SU-DHL-6 (cell line): ENCODE data around the gene APOH.

Experiments
- H2AFZ ChIP-seq: fragments of 200-600 bp; sonication (generic); 2 replicates; pipeline ENCODE4 v1.6.1; 2014; ENCODE audit warnings: low read depth, mild to moderate bottlenecking, moderate library complexity, mixed read lengths, antibody characterized with exemption, low read length; ENCODE audit not compliant: severe bottlenecking
- H3F3A ChIP-seq: fragments of 200-600 bp; shearing (Covaris generic); 2 replicates; pipeline ENCODE4 v1.6.0; 2016; ENCODE audit warnings: antibody characterized with exemption, mild to moderate bottlenecking; ENCODE audit not compliant: insufficient read depth
- H3K27ac ChIP-seq: fragments of 200-600 bp; sonication (generic); 2 replicates; pipeline ENCODE4 v1.5.1; 2016; ENCODE audit warnings: low read depth, mild to moderate bottlenecking, low read length, moderate library complexity, mixed read lengths
- H3K27me3 ChIP-seq: fragments of 200-600 bp; sonication (generic), shearing (Covaris generic); 2 replicates; pipeline ENCODE4 v1.6.0; 2014; ENCODE audit warnings: mild to moderate bottlenecking, low read length
- H3K36me3 ChIP-seq: fragments of 200-600 bp; sonication (generic); 2 replicates; pipeline ENCODE4 v1.6.1; 2014; ENCODE audit warnings: mild to moderate bottlenecking, low read length, mixed read lengths
- H3K4me2 ChIP-seq: fragments of 300-600, 200-600 bp; shearing (Covaris generic), sonication (generic); 2 replicates; pipeline ENCODE4 v1.6.0; 2014; ENCODE audit warnings: low read length, low read depth, mild to moderate bottlenecking; ENCODE audit not compliant: poor library complexity, severe bottlenecking
- H3K4me3 ChIP-seq: fragments of 200-600 bp; sonication (generic); 2 replicates; pipeline ENCODE4 v1.5.1; 2014; ENCODE audit warnings: antibody characterized with exemption, low read length, mild to moderate bottlenecking, mixed read lengths; ENCODE audit not compliant: insufficient read depth, poor library complexity, severe bottlenecking
- H3K79me2 ChIP-seq: fragments of 200-600 bp; sonication (generic); 2 replicates; pipeline ENCODE4 v1.6.1; 2014; ENCODE audit warnings: mild to moderate bottlenecking, low read length, moderate library complexity; ENCODE audit not compliant: insufficient read depth
- H3K9ac ChIP-seq: fragments of 200-600 bp; sonication (generic); 2 replicates; pipeline ENCODE4 v1.7.0; 2014; ENCODE audit warnings: mild to moderate bottlenecking, low read length
- H3K9me2 ChIP-seq: fragments of 200-600 bp; sonication (generic); replicated peaks from 2 replicates; pipeline ENCODE4 v1.6.1; 2014; ENCODE audit warnings: low read length; ENCODE audit not compliant: insufficient read depth
- H3K9me3 ChIP-seq: fragments of 200-600 bp; sonication (generic); 2 replicates; pipeline ENCODE4 v1.6.1; 2014; ENCODE audit warnings: low read length, mixed read lengths; ENCODE audit not compliant: insufficient read depth
- H4K20me1 ChIP-seq: fragments of 200-600 bp; sonication (generic); 2 replicates; pipeline ENCODE4 v1.6.1; 2014; ENCODE audit warnings: low read depth, mild to moderate bottlenecking, antibody characterized with exemption, low read length, moderate library complexity, mixed read lengths
- EZH2phosphoT487 ChIP-seq: fragments of 200-600 bp; sonication (generic), shearing (Covaris generic); conservative IDR thresholded peaks from 2 replicates; pipeline ENCODE4 v1.6.1; 2018; ENCODE audit warnings: mild to moderate bottlenecking, antibody characterized with exemption, low read length, moderate library complexity, mixed read lengths
- TF ChIP-seq, protein P1 (sequence below): fragments of 200-600 bp; sonication (generic); IDR thresholded peaks from one replicate; pipeline ENCODE4 v1.5.1; 2017; ENCODE audit warnings: antibody characterized with exemption, mild to moderate bottlenecking, low read length, moderate library complexity; ENCODE audit not compliant: insufficient read depth, poor library complexity, severe bottlenecking

Gene APOH

DNA sequence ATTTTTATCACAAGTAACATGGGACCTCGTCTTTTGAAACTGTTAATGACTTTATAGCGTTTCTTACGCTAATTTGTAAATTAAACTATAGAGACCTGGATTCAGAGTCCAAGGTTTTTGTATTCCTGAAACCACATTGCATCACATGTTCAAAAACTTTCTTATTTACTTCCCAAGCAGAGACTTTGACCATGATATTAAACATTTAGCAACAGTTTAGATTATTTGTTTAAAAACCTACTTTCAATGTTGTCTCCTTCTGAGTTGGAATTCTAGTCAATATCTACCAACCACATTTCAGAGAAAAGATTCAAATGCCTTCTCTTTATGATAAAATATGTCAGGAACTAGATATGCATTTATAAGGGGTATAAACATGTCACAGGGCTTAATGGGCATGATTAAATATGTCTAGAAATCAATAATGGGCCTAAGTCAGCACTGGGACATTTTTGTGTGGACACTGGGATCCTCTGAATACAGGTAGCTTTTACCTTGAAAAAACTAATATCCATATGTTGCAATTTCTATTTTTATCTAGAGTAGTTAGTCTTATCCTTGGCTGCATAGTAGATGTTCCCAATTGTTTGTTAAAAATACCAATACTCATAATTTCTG, 6.3 kb upstream of the APOH start:
- Histone ChIP-seq H3K27ac (no peak overlapping the region), H3K4me3 (no peak overlapping the region), H3K9me3 (no peaks in the 10 kb centered on the region), H3K9me2 (no peaks in the 10 kb centered on the region), H3F3A (0 out of 2 replicates have a peak, but pooled peaks cover 4% of the 10 kb centered on the region), H4K20me1 (no peaks in the 10 kb centered on the region), H3K36me3 (no peaks in the 10 kb centered on the region), H3K79me2 (no peaks in the 10 kb centered on the region), H3K4me2 (no peak overlapping the region), H2AFZ (no peak overlapping the region), H3K27me3 (no peaks in the 10 kb centered on the region), H3K9ac (no peak overlapping the region)
- TF ChIP-seq EZH2phosphoT487 = no peak
- TF ChIP-seq, protein P1, sequence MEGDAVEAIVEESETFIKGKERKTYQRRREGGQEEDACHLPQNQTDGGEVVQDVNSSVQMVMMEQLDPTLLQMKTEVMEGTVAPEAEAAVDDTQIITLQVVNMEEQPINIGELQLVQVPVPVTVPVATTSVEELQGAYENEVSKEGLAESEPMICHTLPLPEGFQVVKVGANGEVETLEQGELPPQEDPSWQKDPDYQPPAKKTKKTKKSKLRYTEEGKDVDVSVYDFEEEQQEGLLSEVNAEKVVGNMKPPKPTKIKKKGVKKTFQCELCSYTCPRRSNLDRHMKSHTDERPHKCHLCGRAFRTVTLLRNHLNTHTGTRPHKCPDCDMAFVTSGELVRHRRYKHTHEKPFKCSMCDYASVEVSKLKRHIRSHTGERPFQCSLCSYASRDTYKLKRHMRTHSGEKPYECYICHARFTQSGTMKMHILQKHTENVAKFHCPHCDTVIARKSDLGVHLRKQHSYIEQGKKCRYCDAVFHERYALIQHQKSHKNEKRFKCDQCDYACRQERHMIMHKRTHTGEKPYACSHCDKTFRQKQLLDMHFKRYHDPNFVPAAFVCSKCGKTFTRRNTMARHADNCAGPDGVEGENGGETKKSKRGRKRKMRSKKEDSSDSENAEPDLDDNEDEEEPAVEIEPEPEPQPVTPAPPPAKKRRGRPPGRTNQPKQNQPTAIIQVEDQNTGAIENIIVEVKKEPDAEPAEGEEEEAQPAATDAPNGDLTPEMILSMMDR = no peak

DNA sequence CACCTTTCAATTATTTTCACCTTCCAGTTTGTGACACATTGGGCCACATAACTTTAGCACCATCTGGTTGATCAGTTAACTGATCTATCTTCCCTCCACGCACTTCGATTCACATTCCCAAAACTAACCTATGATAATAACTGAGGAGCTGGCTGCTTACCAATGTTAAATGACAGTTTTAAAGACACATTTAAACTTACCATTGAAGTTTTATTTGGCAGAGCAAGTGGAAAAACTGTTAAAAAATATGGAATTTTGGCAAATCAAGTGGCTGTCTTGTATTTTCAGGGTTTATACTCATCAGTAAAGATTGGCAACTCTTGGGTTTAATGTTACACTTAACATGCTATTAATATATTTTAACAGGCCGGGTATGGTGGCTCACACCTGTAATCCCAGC, 5.4 kb upstream of the APOH start:
- Histone ChIP-seq H3K9me2 (no peaks in the 10 kb centered on the region), H3K4me2 (no peak overlapping the region), H3K27me3 (no peaks in the 10 kb centered on the region), H4K20me1 (no peaks in the 10 kb centered on the region), H2AFZ (no peak overlapping the region), H3F3A (0 out of 2 replicates have a peak, but pooled peaks cover 4% of the 10 kb centered on the region), H3K27ac (no peak overlapping the region), H3K79me2 (no peaks in the 10 kb centered on the region), H3K36me3 (no peaks in the 10 kb centered on the region), H3K4me3 (no peak overlapping the region), H3K9me3 (no peaks in the 10 kb centered on the region), H3K9ac (no peak overlapping the region)
- no peak for TF ChIP-seq EZH2phosphoT487
- TF ChIP-seq, protein P1 = no peak

DNA sequence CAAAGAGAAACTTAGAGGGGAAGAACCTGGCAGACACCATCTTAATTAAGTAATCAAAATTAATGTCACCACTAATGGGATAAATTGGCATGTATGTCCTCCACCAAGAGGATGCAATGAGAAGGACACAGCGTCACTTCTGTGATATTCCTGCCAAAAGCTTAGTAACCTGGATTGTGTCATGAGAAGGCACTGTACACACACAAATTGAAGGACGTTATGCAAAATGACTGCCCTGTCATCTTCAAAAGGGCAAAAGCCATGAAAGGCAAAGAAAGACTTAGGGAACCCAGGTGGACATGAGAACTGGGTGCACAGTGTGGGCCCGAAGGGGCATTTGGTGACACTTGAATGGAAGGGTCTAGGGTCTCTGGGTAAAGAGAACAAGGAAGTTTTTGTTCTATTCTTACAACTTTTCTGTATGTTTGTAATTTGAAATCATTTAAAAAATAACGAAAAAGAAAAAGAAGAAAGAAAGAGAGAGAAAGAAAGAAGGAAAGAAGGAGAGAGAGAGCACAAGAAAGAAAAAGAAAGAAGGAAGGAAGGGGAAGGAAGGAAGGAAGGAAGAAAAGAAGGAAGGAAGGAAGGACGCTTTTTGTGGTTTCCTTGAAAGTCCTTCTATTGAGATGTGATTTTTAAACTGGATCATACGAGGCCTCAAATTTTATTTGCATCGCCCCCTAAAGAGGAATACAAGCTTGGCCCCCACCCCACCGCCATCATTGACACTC, 4.0 kb upstream of the APOH start:
- H3K9me2 ChIP-seq = no peaks in the 10 kb centered on the region

More for the DNA sequence above, 4.0 kb upstream of the APOH start:
- Histone ChIP-seq H3K27ac (no peak overlapping the region), H3K4me2 (no peak overlapping the region), H3F3A (0 out of 2 replicates have a peak, but pooled peaks cover 4% of the 10 kb centered on the region), H3K9ac (no peak overlapping the region), H3K79me2 (no peaks in the 10 kb centered on the region), H4K20me1 (no peaks in the 10 kb centered on the region), H3K36me3 (no peaks in the 10 kb centered on the region), H2AFZ (no peak overlapping the region), H3K4me3 (no peak overlapping the region), H3K27me3 (no peaks in the 10 kb centered on the region), H3K9me3 (no peaks in the 10 kb centered on the region)
- TF ChIP-seq EZH2phosphoT487 = no peak
- TF ChIP-seq, protein P1 = no peak
